ENCODE results near the gene IWS1. TPM values are rescaled to one million over a fixed set of nuclear protein-coding genes. Genes with fewer than 3 reads are reported as not detected.

The IWS1 gene
- total RNA-seq, 1 donor from 2014 or later = 77.1 TPM

GRCh38 chr2:127511917-127512316 is 14.4 kb downstream of the IWS1 start:
- DNase-seq (ENCODE audit: low read depth) = no peak
- no peak overlapping the region for H3K4me3 ChIP-seq (ENCODE audit: low read depth, low read length)
- no peak for TF ChIP-seq CTCF (conservative IDR thresholded peaks at IDR 0.05; ENCODE audit: low read depth, low read length)

DNA sequence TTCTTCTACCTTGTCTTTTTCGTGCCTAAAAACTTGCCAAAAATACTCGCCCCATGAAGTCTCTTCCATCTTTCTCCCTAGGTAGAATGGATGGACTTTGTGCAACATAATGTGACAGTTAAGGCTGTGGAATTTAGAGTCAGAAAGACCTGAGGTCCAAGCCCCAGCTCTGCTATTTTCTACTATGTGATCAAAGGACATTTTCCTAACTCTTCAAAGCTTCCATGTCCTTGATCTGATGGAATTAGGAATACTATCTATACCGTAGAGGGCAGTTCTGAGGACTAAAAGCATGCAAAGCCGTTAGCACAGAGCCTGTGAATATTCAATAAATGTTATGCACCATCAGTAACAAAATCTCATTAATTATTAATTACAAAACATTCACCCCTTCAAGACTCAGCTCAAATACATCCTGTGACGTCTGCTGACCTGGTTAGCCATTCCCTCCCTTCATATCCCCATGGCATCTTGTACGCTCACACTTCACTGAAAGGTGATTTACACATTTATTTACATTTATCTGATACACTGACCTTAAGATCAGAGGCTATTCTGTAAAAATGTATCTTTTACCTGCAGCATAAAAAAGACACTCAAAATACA is 15.1 kb downstream of the IWS1 start:
- no peak overlapping the region for H3K4me3 ChIP-seq (ENCODE audit: low read depth, low read length)
- no peak for DNase-seq (ENCODE audit: low read depth)
- no peak for TF ChIP-seq CTCF (conservative IDR thresholded peaks at IDR 0.05; ENCODE audit: low read depth, low read length)

DNA sequence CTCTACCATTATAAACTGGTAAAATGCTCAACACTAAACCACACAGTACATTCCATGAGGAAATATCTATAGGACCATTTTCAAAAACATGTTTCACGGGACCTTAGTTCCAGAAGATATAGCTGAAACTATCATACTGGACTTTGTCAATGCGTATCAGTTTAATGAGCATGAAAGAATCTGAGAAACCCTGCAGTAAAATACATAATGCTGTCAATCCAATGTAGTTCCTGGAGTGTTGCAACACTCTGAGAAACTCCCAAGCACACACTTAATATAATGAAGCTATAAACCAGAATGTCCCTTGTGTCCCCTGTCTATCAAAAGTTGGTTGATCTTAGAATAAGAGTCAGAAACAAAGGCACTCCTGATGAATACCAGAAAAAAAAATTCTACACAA is 16.2 kb downstream of the IWS1 start:
- no peak for TF ChIP-seq CTCF (conservative IDR thresholded peaks at IDR 0.05; ENCODE audit: low read depth, low read length)
- H3K4me3 ChIP-seq (ENCODE audit: low read depth, low read length) = no peak overlapping the region
- no peak for DNase-seq (ENCODE audit: low read depth)

GRCh38 chr2:127508631-127509034 is 17.7 kb downstream of the IWS1 start:
- H3K4me3 ChIP-seq (ENCODE audit: low read depth, low read length) = no peak overlapping the region
- no peak for TF ChIP-seq CTCF (conservative IDR thresholded peaks at IDR 0.05; ENCODE audit: low read depth, low read length)
- peak; percentile 75 for DNase-seq (ENCODE audit: low read depth)

DNA sequence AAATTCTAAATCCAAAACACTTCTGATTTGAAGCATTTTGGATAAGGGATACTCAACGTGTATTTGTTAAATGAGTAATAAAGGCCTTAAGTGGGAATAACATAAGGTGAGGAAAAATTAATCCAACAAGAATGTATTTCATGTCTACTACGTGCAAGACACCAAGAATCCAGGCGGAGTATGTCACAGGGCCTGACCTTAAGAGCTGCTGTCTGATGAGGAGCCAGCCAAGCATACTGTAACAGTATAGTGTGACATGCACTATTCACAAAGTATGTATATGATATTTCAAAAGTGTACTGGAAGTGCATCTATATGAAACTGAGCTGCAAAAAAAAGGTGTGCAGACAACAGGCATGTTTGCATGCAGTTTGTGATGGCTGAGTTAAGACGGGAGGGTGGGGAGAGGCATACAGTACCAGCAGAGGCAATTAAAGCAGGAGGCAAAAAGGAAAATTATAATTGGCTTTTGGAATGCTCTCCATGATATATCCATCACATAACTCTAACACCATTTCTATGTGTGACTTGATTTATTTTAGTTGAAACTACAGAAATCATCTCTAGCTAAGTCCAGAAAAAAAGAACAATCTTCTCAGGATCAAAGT is 18.2 kb downstream of the IWS1 start:
- TF ChIP-seq CTCF (conservative IDR thresholded peaks at IDR 0.05; ENCODE audit: low read depth, low read length) = no peak
- DNase-seq (ENCODE audit: low read depth) = no peak
- no peak overlapping the region for H3K4me3 ChIP-seq (ENCODE audit: low read depth, low read length)

DNA sequence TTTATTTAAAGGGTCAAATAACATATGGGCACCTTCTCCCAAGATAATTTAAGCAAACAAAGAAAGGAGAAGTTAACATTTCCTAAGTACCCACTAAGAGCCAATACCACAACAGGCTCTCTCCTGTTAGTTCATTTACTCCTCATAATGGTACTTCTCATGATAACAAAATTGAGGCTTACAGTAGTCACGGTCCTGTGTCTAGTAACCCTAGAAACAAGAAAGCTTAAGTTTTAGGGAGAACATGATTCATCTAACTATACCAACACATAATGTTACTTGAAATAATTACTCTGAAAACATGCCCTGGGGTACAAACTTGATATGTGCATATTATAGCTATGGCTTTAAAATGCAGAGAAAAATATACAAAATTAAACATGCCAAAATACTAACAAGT is 19.8 kb downstream of the IWS1 start:
- no peak for TF ChIP-seq CTCF (conservative IDR thresholded peaks at IDR 0.05; ENCODE audit: low read depth, low read length)
- H3K4me3 ChIP-seq (ENCODE audit: low read depth, low read length) = no peak overlapping the region
- DNase-seq (ENCODE audit: low read depth) = no peak
